T follicular helper cell (primary cell): ENCODE data around the gene PVALEF.

Experiments
- DNase-seq: peaks from one replicate; pipeline ENCODE4 v3.0.0-alpha.2; 2020; ENCODE audit warnings: low read depth

PVALEF gene

GRCh38 chr17:81162491-81162890 is 2.8 kb upstream of the PVALEF start:
- DNase-seq: no peak

DNA sequence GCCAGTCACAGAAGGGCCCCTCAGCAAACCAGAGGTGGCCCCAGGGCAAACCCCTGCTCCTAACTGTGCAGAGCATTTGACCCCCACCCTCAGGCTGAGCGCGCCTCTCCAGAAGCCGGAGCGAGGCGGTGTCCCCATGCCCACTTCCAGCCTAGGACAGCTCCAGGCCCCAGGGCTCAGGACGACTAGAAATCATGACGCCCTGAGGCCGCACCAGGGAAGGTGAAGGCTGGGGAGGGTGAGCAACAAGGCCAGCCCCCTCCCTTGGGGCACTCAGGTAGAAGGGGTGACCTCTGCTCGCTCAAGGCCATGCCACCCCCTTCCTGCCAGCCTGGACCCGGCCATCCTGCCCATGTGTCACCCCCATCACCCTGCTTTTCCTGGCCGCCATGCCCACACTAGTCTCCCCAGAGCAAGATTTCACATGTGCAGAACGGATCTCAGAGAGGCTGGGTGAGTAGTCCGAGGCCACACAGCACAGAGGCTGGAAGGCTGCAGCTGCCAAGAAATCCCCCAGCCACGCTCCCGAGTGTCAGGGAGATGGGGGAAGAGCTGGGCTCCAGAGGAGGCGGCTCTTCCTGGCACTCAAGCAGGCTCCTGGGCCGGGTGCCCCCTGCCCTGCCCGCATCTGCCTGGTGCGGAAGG is 2.1 kb upstream of the PVALEF start:
- DNase-seq: no peak

GRCh38 chr17:81163703-81164370 is 1.5 kb upstream of the PVALEF start:
- no peak for DNase-seq

- DNase-seq: no peak
Observed at GRCh38 chr17:81164371-81165245, 699 bp upstream of the PVALEF start.

GRCh38 chr17:81166033-81166492 is 756 bp downstream of the PVALEF start, which contains the start of gene AATK:
AATK (minus strand) TSS chr17:81166221; CDS start chr17:81165992, 229 bp downstream.
- DNase-seq: no peak

DNA sequence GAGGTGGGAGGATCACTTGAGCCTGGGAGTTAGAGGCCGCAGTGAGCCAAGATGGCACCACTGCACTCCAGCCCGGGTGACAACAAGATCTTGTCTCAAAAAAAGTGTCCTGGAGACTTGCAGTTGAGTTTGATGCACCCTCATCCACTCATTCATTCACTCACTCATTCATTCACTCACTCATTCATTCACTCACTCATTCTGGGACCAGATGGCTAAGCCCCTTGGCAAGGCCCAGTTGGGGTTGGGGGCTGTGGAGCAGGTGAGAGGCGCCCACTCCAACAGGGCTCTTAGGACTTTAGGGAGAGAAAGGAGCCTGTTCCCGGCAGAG is 1.9 kb downstream of the PVALEF start:
- DNase-seq: no peak

DNA sequence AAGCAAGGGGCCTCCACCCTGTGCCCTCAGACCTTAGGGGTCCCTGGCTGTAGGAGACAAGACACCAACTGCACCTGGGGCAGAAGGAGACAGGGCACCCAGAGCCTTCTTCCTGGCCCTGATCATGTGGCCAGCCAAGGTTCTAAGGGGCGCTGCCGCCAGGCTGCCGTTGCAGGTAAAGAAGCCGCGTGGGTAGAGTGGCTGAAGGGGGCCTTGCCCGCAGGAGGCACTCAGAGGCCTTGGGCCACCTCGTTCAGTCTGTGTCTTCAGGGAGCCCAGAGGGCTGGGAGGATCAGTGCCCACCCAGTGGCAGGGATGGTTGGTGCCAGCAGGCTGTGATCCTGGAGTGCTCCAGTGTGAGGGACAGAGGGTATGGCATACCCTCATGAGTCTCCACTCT is 2.3 kb downstream of the PVALEF start:
- no peak for DNase-seq

- no peak for DNase-seq
Observed at GRCh38 chr17:81169870-81170309, 4.6 kb downstream of the PVALEF start.

- DNase-seq: no peak
Observed at GRCh38 chr17:81170727-81171494, 5.6 kb downstream of the PVALEF start.

DNA sequence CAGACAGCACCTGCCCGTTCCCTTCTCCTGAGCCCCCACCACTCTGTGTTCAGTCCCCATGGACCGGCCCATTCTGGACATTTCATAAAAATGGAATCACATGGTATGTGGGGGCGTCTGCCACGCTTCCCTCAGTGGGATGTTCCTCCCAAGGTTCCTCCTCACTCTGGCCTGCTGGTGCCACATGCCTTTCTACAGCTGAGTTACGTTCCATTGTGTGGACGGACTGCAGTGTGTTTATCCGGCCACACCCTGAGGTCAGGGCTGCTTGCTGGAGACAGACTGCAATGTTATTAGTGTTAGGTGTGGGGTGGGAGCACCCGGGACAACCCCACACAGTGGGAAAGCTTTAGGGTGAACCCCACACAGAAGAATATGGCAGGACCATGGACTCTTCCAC is 6.6 kb downstream of the PVALEF start:
- DNase-seq: no peak

DNA sequence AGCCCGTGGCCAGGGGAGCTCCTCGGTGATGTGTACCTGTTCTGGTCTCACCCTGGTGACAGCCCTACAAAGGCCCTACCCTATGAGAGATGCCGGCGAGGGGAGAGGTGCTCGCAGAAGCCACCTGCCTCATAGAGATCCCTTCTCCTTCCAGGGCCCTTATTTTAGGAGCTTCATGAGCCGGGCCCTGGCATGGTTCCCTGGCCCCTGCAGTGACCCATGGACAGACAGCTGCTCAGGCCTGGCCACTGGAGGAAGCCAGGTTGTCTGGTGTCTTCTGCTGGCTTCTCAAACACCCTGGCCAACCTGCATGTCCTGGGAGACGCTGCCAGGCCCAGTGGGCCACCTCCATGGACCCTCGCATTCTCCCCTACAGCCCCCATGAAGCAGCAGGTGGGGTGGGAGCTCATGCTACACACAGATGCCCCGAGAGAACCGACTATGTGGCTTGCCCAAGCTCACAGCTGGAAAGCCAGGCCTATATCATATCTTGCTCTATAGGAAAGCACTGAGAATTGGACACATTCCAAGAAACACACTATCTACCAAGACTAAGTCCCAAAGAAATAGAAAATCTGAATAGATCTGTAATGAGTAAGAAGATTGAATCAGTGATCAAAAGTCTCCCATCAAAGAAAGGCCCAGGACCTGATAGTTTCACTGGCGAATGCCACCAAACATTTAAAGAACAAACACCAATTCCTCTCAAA is 7.9 kb downstream of the PVALEF start:
- no peak for DNase-seq

DNA sequence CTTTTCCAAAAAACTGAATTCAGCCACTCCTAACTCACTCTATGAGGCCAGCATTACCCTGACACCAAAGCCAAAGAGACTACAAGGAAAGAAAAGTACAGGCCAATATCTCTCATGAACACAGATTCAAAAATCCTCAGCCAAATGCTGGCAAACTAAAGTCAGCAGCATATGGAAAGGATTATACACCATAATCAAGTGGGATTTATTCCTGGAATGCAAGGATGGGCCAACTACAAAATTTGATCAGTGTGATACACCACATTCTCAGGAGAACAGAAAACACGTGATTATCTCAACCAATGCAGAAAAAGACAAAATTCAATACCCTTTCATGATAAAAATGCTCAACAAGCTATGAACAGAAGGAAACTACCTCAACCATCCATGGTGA is 8.5 kb downstream of the PVALEF start:
- DNase-seq: no peak

DNA sequence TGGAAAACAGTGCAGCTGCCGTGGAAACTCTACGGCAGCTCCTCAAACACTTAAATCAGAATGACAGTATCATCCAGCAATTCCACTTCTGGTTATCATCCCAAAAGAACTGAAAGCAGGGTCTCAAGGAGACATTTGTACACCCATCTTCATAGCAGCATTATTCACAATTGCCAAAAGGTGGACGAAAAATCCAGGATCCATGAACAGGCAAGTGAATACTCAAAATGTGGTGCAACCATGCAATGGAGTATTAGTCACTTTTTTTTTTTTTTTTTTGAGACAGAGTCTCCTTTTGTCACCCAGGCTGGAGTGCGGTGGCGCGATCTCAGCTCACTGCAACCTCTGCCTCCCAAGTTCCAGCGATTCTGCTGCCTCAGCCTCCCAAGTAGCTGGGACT is 11.4 kb downstream of the PVALEF start:
- DNase-seq: no peak

GRCh38 chr17:81178136-81179091 is 13.1 kb downstream of the PVALEF start:
- DNase-seq: no peak

- DNase-seq: no peak
Observed at GRCh38 chr17:81179220-81179619, 13.9 kb downstream of the PVALEF start.

DNA sequence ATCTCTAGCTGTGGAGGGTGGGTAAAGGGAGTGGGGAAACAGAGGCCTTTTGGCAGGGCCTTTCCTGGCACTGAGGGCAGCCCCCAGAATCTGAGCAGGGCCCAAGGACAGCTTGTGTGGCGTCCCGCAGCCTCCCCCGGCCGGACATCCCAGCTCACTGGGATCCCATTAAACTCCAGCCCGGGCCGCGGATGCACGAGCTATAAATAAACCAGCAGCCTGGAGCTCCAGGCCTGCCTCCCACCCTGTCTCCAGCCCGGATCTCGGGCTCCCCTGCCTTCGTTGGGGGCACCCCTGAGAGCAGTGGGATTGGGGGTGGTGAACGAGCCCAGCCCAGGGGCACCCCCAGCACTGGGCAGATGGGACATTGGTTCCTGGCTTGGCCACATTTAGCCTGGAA is 14.6 kb downstream of the PVALEF start:
- no peak for DNase-seq

DNA sequence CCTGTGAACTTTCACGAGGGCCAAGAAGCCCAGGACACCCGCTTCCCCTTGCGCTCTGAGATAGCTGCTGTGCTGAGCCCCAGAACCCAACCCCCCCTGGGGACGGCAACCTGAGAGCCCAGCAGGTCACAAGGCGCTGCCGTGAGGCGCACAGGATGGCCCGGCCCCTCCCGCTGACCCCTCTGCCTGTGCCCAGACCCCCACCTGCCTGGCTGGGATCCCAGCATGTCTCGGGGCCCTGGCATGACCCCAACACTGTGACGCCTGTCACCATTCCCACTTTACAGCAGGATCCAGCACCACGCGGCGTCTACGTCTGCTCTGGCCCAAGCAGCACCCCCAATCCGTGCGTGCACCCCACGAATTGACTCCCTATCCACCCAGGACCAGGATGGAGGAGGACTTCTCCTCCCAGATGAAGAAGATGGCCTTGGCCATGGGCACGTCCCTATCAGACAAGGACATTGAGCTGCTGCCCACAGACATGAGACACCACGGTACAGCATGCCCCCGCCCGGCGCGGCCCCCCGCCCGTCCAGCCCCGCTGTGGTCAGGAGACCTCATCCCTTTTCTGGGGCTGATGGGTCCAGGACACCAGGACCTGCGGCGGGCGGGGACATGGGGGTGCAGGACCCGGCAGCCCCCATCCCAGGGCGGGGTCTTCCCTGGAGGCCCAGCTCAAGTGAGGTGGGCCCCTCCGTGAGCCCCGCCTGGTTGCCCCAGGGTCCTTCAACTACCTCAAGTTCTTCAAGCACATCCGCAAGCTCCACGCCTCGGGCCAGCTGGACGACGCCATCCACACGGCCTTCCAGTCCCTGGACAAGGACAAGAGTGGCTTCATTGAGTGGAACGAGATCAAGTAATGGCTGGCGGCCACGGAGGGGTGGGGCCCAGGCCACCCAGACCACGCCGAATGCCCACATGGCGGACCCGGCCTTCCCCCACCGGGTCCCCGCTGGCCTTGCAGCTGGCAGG is 15.8 kb downstream of the PVALEF start:
- DNase-seq: no peak

GRCh38 chr17:81181811-81182185 is 16.5 kb downstream of the PVALEF start:
- DNase-seq: no peak

DNA sequence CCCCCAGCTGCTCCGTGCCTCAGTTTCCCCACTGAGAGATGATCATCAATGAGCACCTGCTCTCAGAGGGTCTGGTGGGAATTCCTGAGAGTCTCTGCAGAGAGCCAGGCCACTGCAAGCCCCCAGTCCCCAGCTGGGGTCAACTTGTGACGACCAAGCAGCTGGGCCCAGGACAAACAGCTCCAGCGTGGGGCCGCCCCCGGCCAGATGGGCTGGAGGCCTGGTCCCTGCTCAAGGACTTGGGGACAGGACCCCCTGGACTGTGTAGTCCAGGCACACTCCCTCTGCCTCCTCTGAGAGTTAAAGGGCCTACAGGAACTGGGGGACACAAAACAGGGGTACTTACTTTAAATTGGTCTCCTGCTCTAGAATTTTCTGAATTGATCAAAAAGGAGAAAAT is 17.3 kb downstream of the PVALEF start:
- no peak for DNase-seq
